Keratinocyte (primary cell): ENCODE results near the gene L1CAM. TPM values are rescaled to one million over a fixed set of nuclear protein-coding genes. Genes with fewer than 3 reads are reported as not detected.

ENCODE experiments used
- DNase-seq: peaks from one replicate; pipeline ENCODE4 v3.0.0-alpha.2; 2011; ENCODE audit warnings: low read depth, missing footprints, low spot score
- FAIRE-seq: peaks from 2 replicates; lab custom pipeline; 2011; peaks lifted over from hg19 to GRCh38; lab: Jason Lieb, UNC
- H2AFZ ChIP-seq: 2 replicates; pipeline ENCODE4 v1.6.0; 2012; ENCODE audit warnings: low read length, control low read depth, inconsistent platforms; ENCODE audit not compliant: control insufficient read depth
- H3K27ac ChIP-seq: 2 replicates; pipeline ENCODE4 v1.5.1; 2011; ENCODE audit warnings: low read length; ENCODE audit not compliant: control insufficient read depth, insufficient read depth
- H3K27me3 ChIP-seq: 3 replicates; pipeline ENCODE4 v1.6.0; 2011; ENCODE audit warnings: low read length; ENCODE audit not compliant: control insufficient read depth, insufficient read depth; ENCODE audit errors: extremely low read depth
- H3K36me3 ChIP-seq, 2 experiments: 2 replicates in 1 of 2; 3 replicates in 1 of 2; pipeline ENCODE4 v1.5.1; 2011; ENCODE audit warnings: low read length in 2 of 2, mild to moderate bottlenecking in 1 of 2; ENCODE audit not compliant: control insufficient read depth in 2 of 2, insufficient read depth in 2 of 2; ENCODE audit errors: extremely low read depth in 1 of 2
- H3K4me1 ChIP-seq: 3 replicates; pipeline ENCODE4 v1.5.1; 2011; ENCODE audit warnings: low read length; ENCODE audit not compliant: control insufficient read depth, insufficient read depth; ENCODE audit errors: extremely low read depth
- H3K4me2 ChIP-seq: 3 replicates; pipeline ENCODE4 v1.6.0; 2011; ENCODE audit warnings: low read depth, low read length; ENCODE audit not compliant: control insufficient read depth, insufficient read depth; ENCODE audit errors: extremely low read depth
- H3K4me3 ChIP-seq, 3 experiments: fragments of 200-600 bp in 1 of 3; sonication (generic) in 1 of 3; 2 replicates in 2 of 3; 3 replicates in 1 of 3; pipeline ENCODE4 v1.5.1; 2011 to 2016; ENCODE audit warnings: low read length in 3 of 3, mild to moderate bottlenecking in 3 of 3, control low read depth in 2 of 3, inconsistent platforms in 1 of 3, low read depth in 1 of 3, mixed read lengths in 1 of 3, mixed run types in 1 of 3, moderate library complexity in 1 of 3; ENCODE audit not compliant: control insufficient read depth in 2 of 3, insufficient read depth in 2 of 3; ENCODE audit errors: extremely low read depth in 1 of 3
- H3K79me2 ChIP-seq: 2 replicates; pipeline ENCODE4 v1.6.0; 2012; ENCODE audit warnings: low read length; ENCODE audit not compliant: control insufficient read depth, insufficient read depth
- H3K9ac ChIP-seq: 3 replicates; pipeline ENCODE4 v1.6.0; 2011; ENCODE audit warnings: low read length; ENCODE audit not compliant: control insufficient read depth, insufficient read depth; ENCODE audit errors: extremely low read depth
- H3K9me1 ChIP-seq: 3 replicates; pipeline ENCODE4 v1.6.0; 2011; ENCODE audit warnings: low read length; ENCODE audit not compliant: control insufficient read depth, insufficient read depth; ENCODE audit errors: extremely low read depth
- H3K9me3 ChIP-seq: 2 replicates; pipeline ENCODE4 v1.5.1; 2012; ENCODE audit warnings: low read depth, low read length; ENCODE audit not compliant: control insufficient read depth
- H4K20me1 ChIP-seq: 3 replicates; pipeline ENCODE4 v1.6.0; 2011; ENCODE audit warnings: low read length; ENCODE audit not compliant: control insufficient read depth, insufficient read depth; ENCODE audit errors: extremely low read depth
- CTCF ChIP-seq, 3 experiments: IDR thresholded peaks in 1 of 3; conservative IDR thresholded peaks in 1 of 3; optimal IDR thresholded peaks in 1 of 3; 2 replicates in 2 of 3; 3 replicates in 1 of 3; pipeline versions ENCODE3 to v1.5.1; 2011; ENCODE audit warnings: low read length in 3 of 3, mild to moderate bottlenecking in 3 of 3, moderate library complexity in 2 of 3, control low read depth in 1 of 3, inconsistent platforms in 1 of 3; ENCODE audit not compliant: insufficient read depth in 2 of 3; ENCODE audit errors: extremely low read depth in 1 of 3
- EZH2 ChIP-seq: IDR thresholded peaks from one replicate; pipeline ENCODE4 v1.6.1; 2012; ENCODE audit warnings: inconsistent platforms, mild to moderate bottlenecking, low read length, moderate library complexity
- dilution Hi-C: fragments of 300-500 bp; cut with MboI; formaldehyde crosslinking; loops from one replicate; pipeline ENCODE4 v1.7.0; 2020; ENCODE audit warnings: low sequenced_read_pairs; ENCODE audit not compliant: extremely low pct_ligation_motif_present
- polyA plus RNA-seq, 5 experiments: library from polyadenylated mRNA; depleted of rRNA in 3 of 5; stranded (reverse) in 3 of 5; stranded (forward) in 1 of 5; unstranded in 1 of 5; fragments of >200 nt; gene quantifications; 1 replicate in 1 of 5; 2 replicates in 3 of 5; 3 replicates in 1 of 5; pipeline versions ENCODE4 v1.2.1 to v1.2.3, GENCODE V29; 2011 to 2012; ENCODE audit warnings: missing spikeins in 2 of 5, low read depth in 1 of 5, low replicate concordance in 1 of 5

Gene L1CAM
- polyA plus RNA-seq, 1 donor (not counting 4 experiments of a cell fraction or from before 2014, with no cell fraction given): 18.2 TPM

GRCh38 chrX:153874085-153874365, 11.9 kb downstream of the L1CAM start:
- H4K20me1 ChIP-seq: peaks cover 3% of the 10 kb centered on the region
- peaks cover 8% of the 10 kb centered on the region for H3K27me3 ChIP-seq
- no peaks in the 10 kb centered on the region for H3K4me1 ChIP-seq
- DNase-seq (no peak), FAIRE-seq (no peak)
- no peaks in the 10 kb centered on the region for H3K9me1 ChIP-seq
- H3K36me3 ChIP-seq: peaks cover 0 to 8% of the 10 kb centered on the region in 2 experiments
- H3K79me2 ChIP-seq: no peaks in the 10 kb centered on the region
- no peak overlapping the region for H3K4me2 ChIP-seq
- no peak overlapping the region for H2AFZ ChIP-seq
- H3K4me3 ChIP-seq: no peak overlapping the region
- H3K9me3 ChIP-seq: no peaks in the 10 kb centered on the region
- no peak overlapping the region for H3K9ac ChIP-seq
- dilution Hi-C loops: no loop called here
- no peak for TF ChIP-seq CTCF (optimal IDR thresholded peaks at IDR 0.05 in 1 of 3, IDR thresholded peaks at IDR 0.05 in 1 of 3, conservative IDR thresholded peaks at IDR 0.05 in 1 of 3; ENCODE audit: extremely low read depth in 1 of 3, insufficient read depth in 2 of 3, low read length in 3 of 3)
- no peak for TF ChIP-seq EZH2
- no peak overlapping the region for H3K27ac ChIP-seq

- Histone ChIP-seq H3K9ac (no peak overlapping the region), H4K20me1 (peaks cover 2% of the 10 kb centered on the region), H2AFZ (no peak overlapping the region), H3K27me3 (peaks cover 3% of the 10 kb centered on the region), H3K4me2 (no peak overlapping the region), H3K9me3 (no peaks in the 10 kb centered on the region), H3K9me1 (no peaks in the 10 kb centered on the region), H3K36me3 (peaks cover 0 to 8% of the 10 kb centered on the region in 2 experiments), H3K4me3 (no peak overlapping the region), H3K79me2 (no peaks in the 10 kb centered on the region), H3K4me1 (no peaks in the 10 kb centered on the region), H3K27ac (no peak overlapping the region)
- FAIRE-seq (no peak), DNase-seq (no peak)
- TF ChIP-seq CTCF (optimal IDR thresholded peaks at IDR 0.05 in 1 of 3, IDR thresholded peaks at IDR 0.05 in 1 of 3, conservative IDR thresholded peaks at IDR 0.05 in 1 of 3; ENCODE audit: extremely low read depth in 1 of 3, insufficient read depth in 2 of 3, low read length in 3 of 3): no peak
- TF ChIP-seq EZH2: no peak
- dilution Hi-C loops: no loop called here
These were observed 12.5 kb downstream of the L1CAM start for GRCh38 chrX:153873282-153874084.
